Mesothelial cell of epicardium (in vitro differentiated cells): ENCODE results near the gene GGT6. TPM values are rescaled to one million over a fixed set of nuclear protein-coding genes. Genes with fewer than 3 reads are reported as not detected.

Experiments used
- DNase-seq, 2 experiments: peaks; one replicate each; pipeline ENCODE4 v3.0.0; 2021; ENCODE audit warnings: low spot score in 2 of 2; ENCODE audit not compliant: unreplicated experiment in 2 of 2
- H3K27ac Mint-ChIP-seq: 2 replicates; pipeline ENCODE4 v1.8.0; 2021; ENCODE audit warnings: mixed read lengths
- H3K27me3 Mint-ChIP-seq: 2 replicates; pipeline ENCODE4 v1.8.0; 2021; ENCODE audit warnings: low read depth, mixed read lengths
- H3K36me3 Mint-ChIP-seq: 2 replicates; pipeline ENCODE4 v1.8.0; 2021; ENCODE audit warnings: mixed read lengths
- H3K4me1 Mint-ChIP-seq: 2 replicates; pipeline ENCODE4 v1.8.0; 2021; ENCODE audit warnings: mixed read lengths
- H3K4me3 Mint-ChIP-seq: 2 replicates; pipeline ENCODE4 v1.8.0; 2021; ENCODE audit warnings: mild to moderate bottlenecking, moderate library complexity, mixed read lengths
- H3K9me3 Mint-ChIP-seq: 2 replicates; pipeline ENCODE4 v1.8.0; 2021; ENCODE audit warnings: mixed read lengths
- CTCF ChIP-seq: fragments of 200-600 bp; sonication (generic); IDR thresholded peaks from one replicate; pipeline ENCODE4 v1.5.0; 2021; ENCODE audit warnings: antibody characterized with exemption; ENCODE audit not compliant: unreplicated experiment
- total RNA-seq: library from RNA; stranded (reverse); gene quantifications from 3 replicates; pipeline ENCODE4 v1.2.1, GENCODE V29; 2021

Gene GGT6
- total RNA-seq, 1 donor from 2014 or later, result 0.27 TPM

GRCh38 chr17:4508207-4508606 is 52.2 kb downstream of the GGT6 start:
- no peaks in the 10 kb centered on the region for H3K9me3 Mint-ChIP-seq
- H3K36me3 Mint-ChIP-seq, result no peaks in the 10 kb centered on the region
- H3K4me3 Mint-ChIP-seq, result no peak overlapping the region
- peaks cover 16% of the 10 kb centered on the region for H3K4me1 Mint-ChIP-seq
- no peak for TF ChIP-seq CTCF
- H3K27ac Mint-ChIP-seq, result no peak overlapping the region
- H3K27me3 Mint-ChIP-seq, result no peaks in the 10 kb centered on the region
- no peak for DNase-seq

GRCh38 chr17:4507361-4508111 is 52.8 kb downstream of the GGT6 start:
- DNase-seq, result no peak
- no peak overlapping the region for H3K27ac Mint-ChIP-seq
- no peaks in the 10 kb centered on the region for H3K36me3 Mint-ChIP-seq
- H3K4me3 Mint-ChIP-seq, result no peak overlapping the region
- peaks cover 3% of the 10 kb centered on the region for H3K27me3 Mint-ChIP-seq
- H3K9me3 Mint-ChIP-seq, result no peaks in the 10 kb centered on the region
- peaks cover 16% of the 10 kb centered on the region for H3K4me1 Mint-ChIP-seq
- no peak for TF ChIP-seq CTCF

Other genes with a start within 250 kb of the GGT6 start
- gene UBE2G1, start 193.9 kb downstream of the GGT6 start, total RNA-seq, result 81.5 to 86.9 TPM (median 84.1 TPM) in 3 replicates
- not detected in 3 replicates for gene SPNS3, start 126.6 kb downstream of the GGT6 start, total RNA-seq
- 12.2 to 13.7 TPM (median 13.2 TPM) in 3 replicates for gene SPNS2, start 61.7 kb downstream of the GGT6 start, total RNA-seq
- 69.5 to 74.6 TPM (median 73.5 TPM) in 3 replicates for gene MYBBP1A, start 5.2 kb downstream of the GGT6 start, total RNA-seq
- gene SMTNL2, start 24.0 kb upstream of the GGT6 start, total RNA-seq, result 64.8 to 68.2 TPM (median 65.7 TPM) in 3 replicates
- 0.18 to 0.45 TPM (median 0.36 TPM) in 3 replicates for gene ALOX15, start 81.1 kb upstream of the GGT6 start, total RNA-seq
- gene PELP1, start 143.6 kb upstream of the GGT6 start, total RNA-seq, result 95.2 to 101 TPM (median 99.5 TPM) in 3 replicates
- gene ARRB2, start 150.1 kb upstream of the GGT6 start, total RNA-seq, result 34.9 to 39.7 TPM (median 38.7 TPM) in 3 replicates
- 11.8 to 15.8 TPM (median 15.5 TPM) in 3 replicates for gene MED11, start 170.9 kb upstream of the GGT6 start, total RNA-seq
- 0.78 to 0.93 TPM (median 0.81 TPM) in 3 replicates for gene ZMYND15, start 179.3 kb upstream of the GGT6 start, total RNA-seq
- 7.6 to 8.8 TPM (median 8.1 TPM) in 3 replicates for gene CXCL16, start 179.4 kb upstream of the GGT6 start, total RNA-seq
- gene TM4SF5, start 211.3 kb upstream of the GGT6 start, total RNA-seq, result not detected in 3 replicates
- 2.3 to 2.6 TPM (median 2.5 TPM) in 3 replicates for gene VMO1, start 225.8 kb upstream of the GGT6 start, total RNA-seq
- 0.22 TPM in 1 of 3 replicates, not detected in the others for gene GLTPD2, start 228.4 kb upstream of the GGT6 start, total RNA-seq
- 98.2 to 102 TPM (median 102 TPM) in 3 replicates for gene PSMB6, start 235.6 kb upstream of the GGT6 start, total RNA-seq
- 77.3 to 83.6 TPM (median 82.5 TPM) in 3 replicates for gene PLD2, start 246.6 kb upstream of the GGT6 start, total RNA-seq